GM18520 (cell line): Measurements from ENCODE around the gene MSRB1.
"Not testable (repeated sequence)": the region's sequence is repeated elsewhere in the genome, so short reads cannot be mapped to it uniquely, and the experiment has no call there.

Experiments
- ATAC-seq: cut with Tn5 transposase; IDR thresholded peaks from one replicate; pipeline ENCODE4 v1.9.1; 2021; ENCODE audit not compliant: unreplicated experiment

Gene MSRB1

DNA sequence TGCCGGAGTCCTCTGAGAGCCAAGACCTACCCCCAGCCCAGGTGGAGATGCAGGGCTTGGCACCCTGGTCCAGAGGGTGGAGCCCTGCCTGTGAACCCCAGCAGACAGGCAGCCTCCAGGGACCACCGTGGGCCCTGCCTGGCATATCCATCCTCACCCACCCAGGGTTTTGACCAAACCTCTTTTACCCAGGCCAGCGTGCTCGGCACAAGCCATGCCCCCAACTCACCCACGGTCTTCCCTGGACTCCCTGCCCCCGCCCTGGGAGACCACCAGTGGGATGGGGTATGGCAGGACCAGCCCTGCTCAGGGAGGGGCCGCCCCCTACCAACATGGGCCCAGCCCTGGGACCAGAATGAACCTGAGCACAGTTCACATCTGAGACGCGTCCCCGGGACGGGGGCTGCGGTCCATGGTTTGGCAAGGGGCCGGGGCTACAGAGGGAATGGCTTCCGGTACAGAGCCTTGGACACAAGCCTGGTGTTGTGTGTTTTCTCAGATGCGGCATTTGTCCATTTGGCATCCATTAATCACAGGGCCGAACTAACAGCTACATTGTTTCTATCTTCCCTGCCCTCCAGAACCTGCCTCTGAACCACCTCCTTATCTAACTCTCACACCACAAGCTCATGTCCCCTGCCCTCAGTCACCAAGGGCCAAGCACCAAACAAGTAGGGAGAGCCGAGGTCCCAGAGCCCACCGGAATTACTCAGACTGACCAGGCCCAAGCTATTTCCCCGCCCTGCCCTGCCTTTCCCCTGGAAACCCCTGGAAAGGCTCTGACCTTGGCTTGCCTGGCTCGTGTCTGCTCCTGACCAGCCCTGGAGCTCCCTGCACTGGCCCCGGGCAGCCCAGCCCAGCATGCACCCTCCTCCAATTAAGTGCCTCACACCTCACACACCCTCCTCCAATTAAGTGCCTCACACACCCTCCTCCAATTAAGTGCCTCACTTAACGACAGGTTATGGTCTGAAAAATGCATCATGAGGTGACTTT is 38.9 kb downstream of the MSRB1 start:
- ATAC-seq: no peak

DNA sequence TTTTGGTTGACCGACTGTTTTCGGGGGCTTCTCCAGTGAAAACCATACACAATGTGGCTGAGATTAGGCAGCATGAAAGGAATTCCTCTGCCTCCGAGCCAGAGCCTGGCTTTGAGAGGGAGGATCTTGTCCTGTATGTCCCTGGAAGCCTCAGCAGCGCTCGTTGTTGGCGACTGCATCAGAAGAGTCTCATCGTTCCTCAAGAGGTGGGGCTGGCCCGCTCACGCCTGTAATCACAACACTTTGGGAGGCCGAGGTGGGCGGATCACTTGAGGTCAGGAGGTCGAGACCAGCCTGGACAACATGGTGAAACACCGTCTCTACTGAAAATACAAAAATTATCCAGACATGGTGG is 39.8 kb downstream of the MSRB1 start:
- ATAC-seq: no peak

DNA sequence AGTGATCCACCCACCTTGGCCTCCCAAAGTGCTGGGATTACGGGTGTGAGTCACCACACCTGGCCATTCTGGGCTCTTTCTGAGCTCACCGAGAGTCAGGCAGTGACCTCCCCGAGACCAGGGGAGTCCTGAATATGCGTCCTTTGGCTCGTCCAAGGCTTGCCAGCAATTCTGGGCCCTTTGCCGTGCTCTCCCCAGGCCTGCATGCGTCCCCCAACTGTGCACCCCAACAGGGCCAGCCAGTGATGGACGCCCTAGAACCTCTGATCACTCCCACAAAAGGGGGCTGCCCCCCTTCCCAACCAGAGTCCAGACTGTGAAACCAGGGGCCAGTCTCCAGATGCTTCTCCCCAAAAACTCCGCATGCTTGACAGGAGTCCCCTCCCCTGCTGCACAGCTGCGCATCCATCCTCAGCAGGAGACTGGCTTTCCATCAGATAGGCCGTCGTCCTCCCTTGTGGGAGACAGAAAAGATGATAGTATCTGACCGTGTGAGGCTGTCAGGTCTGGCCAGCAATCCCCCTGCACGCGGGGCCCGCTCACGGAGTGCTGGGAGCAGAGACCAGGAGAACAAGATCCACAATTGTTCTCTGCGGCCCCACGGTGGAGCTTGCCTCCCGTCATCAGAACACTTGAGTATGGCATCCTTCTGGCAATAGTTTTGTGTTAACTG is 40.3 kb downstream of the MSRB1 start:
- ATAC-seq: no peak

DNA sequence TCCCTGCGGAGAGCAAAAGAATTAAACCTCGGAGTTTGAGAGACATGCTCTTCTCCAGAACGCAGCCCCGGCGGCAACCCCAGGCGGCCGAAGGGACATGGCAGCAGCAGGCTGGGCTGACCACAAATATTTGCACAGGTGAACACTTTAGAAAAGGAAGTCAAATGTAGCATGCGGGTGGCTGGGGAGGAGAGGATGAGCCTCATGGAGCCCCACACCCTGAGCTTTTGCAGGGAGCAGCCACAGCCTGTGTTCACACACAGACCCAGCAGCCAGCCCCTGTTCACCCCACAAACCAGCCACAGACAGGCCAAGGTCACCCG is 42.6 kb downstream of the MSRB1 start:
- no peak for ATAC-seq

DNA sequence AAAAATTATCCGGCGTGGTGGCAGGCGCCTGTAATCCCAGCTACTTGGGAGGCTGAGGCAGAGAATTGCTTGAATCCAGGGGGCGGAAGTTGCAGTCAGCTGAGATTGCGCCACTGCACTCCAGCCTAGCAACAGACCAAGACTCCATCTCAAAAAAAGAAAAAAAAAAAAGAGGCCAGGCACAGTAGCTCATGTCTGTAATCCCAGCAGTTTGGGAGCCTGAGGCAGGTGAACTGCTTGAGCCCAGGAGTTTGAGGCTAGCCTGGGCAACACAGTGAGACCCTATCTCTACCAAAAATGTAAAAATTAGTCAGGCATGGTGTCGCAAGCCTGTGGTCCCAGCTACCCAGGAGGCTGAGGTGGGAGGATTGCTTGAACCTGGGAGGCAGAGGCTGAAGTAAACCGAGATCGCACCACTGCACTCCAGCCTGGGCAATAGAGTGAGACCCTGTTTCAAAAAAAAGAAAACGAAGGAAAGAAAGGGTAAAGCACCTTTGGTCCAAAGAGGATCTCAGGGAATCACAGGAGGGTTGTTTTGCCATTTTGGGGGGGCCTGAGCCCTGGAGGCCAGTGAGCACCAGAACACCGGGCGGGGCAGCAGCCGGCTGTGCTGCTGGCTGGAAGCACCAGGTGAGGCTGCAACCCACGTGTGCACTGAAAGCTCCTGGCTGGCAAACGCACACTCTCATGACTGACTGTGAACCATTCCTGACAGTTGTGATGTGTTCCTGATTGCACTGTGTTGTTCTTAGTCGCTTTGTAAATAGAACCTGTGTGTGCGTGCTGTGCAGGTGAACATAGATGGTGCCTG is 43.2 kb downstream of the MSRB1 start:
- no peak for ATAC-seq

DNA sequence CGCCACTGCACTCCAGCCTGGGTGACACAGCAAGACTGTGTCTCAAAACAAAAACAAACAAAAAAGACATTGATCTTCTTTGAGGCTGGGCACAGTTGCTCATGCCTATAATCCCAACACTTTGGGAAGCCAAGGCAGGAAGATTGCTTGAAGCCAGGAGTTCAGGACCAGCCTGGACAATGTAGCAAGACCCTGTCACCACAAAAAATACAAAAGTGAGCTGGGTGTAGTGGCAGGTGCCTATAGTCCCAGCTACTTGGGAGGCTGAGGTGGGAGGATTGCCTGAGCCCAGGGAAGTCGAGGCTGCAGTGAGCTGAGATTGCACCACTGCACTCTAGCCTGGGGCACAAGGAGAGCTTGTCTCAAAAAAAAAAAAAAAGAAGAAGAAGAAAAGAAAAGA is 45.3 kb downstream of the MSRB1 start:
- ATAC-seq: not testable (repeated sequence)

DNA sequence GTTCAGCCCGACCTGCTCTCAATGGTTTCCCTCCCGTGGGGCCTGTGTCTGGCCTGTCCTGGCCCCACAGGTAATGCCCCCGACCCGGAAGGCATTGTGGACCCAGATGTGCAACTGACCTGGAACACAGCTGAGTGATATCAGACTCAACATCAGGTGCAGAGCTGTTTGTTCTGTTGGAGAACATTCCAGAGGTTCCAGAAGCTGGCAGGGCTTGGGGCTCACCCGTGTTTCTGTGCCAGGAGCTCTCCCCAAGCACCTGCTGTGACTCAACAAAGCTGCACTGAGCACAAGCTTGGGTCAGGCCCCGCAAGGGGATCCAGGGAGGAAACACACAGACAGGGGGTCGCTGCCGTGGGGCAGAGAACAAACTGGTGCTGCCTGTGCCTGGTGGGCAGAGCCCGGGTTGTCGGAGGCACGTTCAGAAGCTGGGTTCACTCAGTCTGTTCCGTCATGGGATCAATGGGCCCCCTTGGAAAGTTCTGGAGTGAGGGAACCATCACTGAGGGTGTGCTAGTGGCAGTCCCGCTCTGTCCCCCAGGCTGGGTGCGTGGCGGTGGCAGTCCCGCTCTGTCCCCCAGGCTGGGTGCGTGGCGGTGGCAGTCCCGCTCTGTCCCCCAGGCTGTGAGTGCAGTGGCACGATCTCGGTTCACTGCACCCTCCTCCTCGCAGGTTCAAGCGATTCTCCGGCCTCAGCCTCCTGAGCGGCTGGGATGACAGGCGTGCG is 46.9 kb downstream of the MSRB1 start:
- ATAC-seq: no peak

DNA sequence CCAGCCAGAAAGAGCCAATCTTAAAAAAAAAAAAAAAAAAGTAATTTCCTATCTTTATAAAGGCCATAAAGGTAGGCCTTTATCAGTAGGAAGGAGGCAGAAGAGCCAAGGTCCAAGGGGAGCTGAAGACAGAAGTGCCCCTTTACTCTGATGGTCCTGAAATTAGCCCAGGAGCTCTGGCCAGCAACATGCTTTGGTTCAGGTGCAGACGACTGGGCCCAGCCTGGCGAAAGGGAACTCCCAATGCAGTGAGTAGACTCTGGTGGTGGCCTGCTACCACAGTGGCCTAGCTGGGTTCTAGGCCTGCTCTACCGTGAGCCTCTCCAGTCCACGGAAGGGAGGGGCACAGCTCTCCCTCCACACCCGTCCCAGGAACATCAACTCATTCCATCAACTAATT is 47.9 kb downstream of the MSRB1 start:
- no peak for ATAC-seq

DNA sequence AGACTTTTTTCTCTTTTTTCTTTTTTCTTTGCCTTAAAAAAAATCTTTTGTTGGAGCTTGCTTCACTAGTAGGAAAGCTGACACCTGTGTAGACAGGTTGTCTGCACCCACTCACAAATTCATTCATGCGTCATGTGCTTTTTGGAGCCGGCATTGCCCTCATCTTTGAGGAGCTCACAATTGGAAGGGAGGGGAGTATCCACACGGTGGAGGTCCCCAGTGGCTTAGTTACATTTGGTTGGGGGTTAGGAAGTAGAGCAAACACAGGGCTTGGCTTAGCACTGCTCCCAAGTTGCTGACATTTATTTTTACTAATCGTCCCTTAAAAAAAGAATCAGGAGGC is 52.3 kb downstream of the MSRB1 start:
- ATAC-seq: no peak

DNA sequence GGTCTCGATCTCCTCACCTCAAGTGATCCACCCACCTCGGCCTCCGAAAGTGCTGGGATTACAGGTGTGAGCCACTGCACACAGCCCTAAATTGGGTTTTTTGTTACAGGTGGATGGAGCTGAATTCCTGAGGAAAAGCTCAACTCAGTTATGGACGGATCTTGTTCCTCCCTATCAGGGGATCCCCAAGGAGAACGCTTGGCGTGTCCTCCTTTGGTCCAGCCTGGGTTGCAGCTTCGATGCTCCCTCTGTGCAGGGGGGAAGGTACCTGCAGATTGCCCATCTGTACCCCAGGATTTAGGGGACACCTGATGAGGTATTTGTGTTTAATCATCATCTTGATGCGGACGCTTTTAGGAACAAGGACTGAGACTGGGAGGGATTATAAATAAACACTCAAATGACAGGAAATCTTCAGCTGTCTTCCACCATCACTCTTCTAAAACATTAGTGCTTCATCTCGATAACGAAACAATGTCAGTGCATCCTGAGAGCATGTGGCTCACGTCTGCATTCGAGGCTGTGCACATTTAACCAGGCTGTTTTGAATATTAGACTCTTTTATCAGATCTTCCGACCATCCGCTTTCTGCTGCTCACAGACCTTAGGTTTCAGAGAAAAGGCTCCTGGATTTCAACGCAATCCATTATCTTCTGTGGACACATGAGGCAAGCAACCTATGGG is 52.8 kb downstream of the MSRB1 start:
- ATAC-seq: no peak
